ENCODE results near the gene FAT2.

The FAT2 gene

DNA sequence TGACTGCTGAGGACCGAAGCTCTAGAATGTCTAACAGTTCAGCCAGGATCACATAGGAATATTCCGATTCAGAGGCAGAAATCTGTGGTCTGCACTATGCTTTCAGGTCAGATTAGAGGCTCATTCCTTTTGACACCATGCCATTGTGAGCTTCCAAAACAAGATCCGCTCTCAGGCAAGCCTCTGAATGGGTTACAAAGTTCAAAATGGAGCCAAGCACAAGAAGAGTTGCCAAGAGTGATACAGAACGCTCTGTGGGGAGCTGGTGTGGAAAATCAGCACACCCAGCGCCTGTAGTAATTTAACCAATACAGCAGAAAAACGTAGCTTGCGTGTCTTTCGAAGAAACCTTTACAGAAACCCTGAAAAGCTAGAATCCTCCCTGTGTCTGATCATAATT lies 33.3 kb upstream of the FAT2 start:
- WGBS, 2 experiments (ENCODE audit: insufficient coverage in 2 of 2) = 91 to 96% methylated on average over 4 to 5 of the region's 8 CpGs
- H3K4me1 ChIP-seq (ENCODE audit: control insufficient read depth, insufficient read depth, low read length, poor library complexity, severe bottlenecking) = peaks cover 13% of the 10 kb centered on the region
- H3K4me3 ChIP-seq (ENCODE audit: extremely low read depth, insufficient read depth, low read length, poor library complexity, severe bottlenecking) = no peak overlapping the region

DNA sequence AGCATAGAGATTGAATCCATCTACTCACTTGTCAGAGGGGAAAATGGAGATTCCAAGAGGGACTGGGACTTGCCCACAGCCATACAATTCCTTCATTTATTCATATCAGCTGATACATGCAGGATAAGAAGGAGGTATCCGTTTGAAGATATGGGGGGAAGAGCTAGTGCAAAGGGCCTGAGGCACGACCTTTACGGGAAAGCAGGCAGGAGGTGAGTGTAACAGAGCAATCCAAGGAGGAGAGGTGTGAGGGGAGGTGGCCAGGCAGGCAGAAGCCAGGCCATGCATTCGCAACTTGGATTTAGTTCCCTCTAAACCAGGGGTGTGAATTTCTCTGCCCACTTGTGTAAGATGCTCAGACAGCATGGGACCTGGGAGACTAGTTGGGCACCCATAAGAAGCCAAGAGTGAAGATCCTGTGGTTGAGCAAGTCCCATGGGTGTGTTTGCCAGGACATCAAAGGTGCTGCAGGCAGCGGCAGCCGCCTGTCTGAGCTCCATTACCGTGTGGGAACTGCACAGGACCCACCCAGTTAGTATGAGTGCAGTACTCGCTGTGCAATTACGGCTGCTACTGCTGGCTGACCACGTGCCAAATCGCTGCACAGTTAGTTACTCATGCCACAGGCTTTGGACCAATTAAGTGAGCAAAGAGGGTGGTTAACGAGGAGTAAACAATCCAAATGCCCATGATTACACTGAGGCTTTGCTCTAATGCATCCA lies 31.4 kb upstream of the FAT2 start:
- 83 to 94% methylated on average over 12 of the region's 12 CpGs for WGBS, 2 experiments (ENCODE audit: insufficient coverage in 2 of 2)
- no peak overlapping the region for H3K4me3 ChIP-seq (ENCODE audit: extremely low read depth, insufficient read depth, low read length, poor library complexity, severe bottlenecking)

More for the DNA sequence above, 33.3 kb upstream of the FAT2 start:
- Histone ChIP-seq H3K27ac (ENCODE audit: low read depth, low read length, severe bottlenecking) (no peak overlapping the region), H3K9me3 (ENCODE audit: control insufficient read depth, low read length) (no peaks in the 10 kb centered on the region), H3K36me3 (ENCODE audit: control insufficient read depth, insufficient read depth, low read length) (no peaks in the 10 kb centered on the region)

DNA sequence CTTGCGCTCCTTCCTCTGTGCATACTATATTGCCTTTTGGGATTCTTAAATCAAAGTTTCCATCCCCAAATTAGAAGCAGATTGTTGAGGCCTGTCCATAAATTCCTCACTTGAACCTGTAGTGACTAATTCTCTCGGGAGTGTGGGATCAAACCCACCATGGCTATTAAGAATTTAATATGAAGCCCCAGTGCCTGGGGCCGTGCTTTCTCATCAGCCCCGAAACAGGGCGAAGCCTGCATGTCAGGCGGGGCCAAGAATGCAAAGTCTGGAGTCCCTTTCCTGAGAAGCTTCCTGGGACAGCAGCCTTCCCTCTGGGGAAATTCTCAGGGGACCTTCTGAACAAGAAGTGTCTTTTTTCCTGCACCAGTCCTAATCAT lies 29.3 kb upstream of the FAT2 start:
- WGBS, 2 experiments (ENCODE audit: insufficient coverage in 2 of 2) = 53 to 61% methylated on average over 4 to 6 of the region's 6 CpGs
- Histone ChIP-seq H3K27ac (ENCODE audit: low read depth, low read length, severe bottlenecking) (no peak overlapping the region), H3K36me3 (ENCODE audit: control insufficient read depth, insufficient read depth, low read length) (no peaks in the 10 kb centered on the region), H3K4me1 (ENCODE audit: control insufficient read depth, insufficient read depth, low read length, poor library complexity, severe bottlenecking) (peaks cover 17% of the 10 kb centered on the region), H3K9me3 (ENCODE audit: control insufficient read depth, low read length) (no peaks in the 10 kb centered on the region), H3K4me3 (ENCODE audit: extremely low read depth, insufficient read depth, low read length, poor library complexity, severe bottlenecking) (no peak overlapping the region)

More for the DNA sequence above, 31.4 kb upstream of the FAT2 start:
- Histone ChIP-seq H3K27ac (ENCODE audit: low read depth, low read length, severe bottlenecking) (no peak overlapping the region), H3K4me1 (ENCODE audit: control insufficient read depth, insufficient read depth, low read length, poor library complexity, severe bottlenecking) (peaks cover 17% of the 10 kb centered on the region), H3K36me3 (ENCODE audit: control insufficient read depth, insufficient read depth, low read length) (no peaks in the 10 kb centered on the region), H3K9me3 (ENCODE audit: control insufficient read depth, low read length) (no peaks in the 10 kb centered on the region)

GRCh38 chr5:151619812-151620460 lies 28.8 kb upstream of the FAT2 start:
- Histone ChIP-seq H3K4me3 (ENCODE audit: extremely low read depth, insufficient read depth, low read length, poor library complexity, severe bottlenecking) (no peak overlapping the region), H3K4me1 (ENCODE audit: control insufficient read depth, insufficient read depth, low read length, poor library complexity, severe bottlenecking) (peaks cover 17% of the 10 kb centered on the region), H3K36me3 (ENCODE audit: control insufficient read depth, insufficient read depth, low read length) (no peaks in the 10 kb centered on the region), H3K27ac (ENCODE audit: low read depth, low read length, severe bottlenecking) (no peak overlapping the region), H3K9me3 (ENCODE audit: control insufficient read depth, low read length) (no peaks in the 10 kb centered on the region)
- 27% methylated on average over 3 to 5 of the region's 6 CpGs for WGBS, 2 experiments (ENCODE audit: insufficient coverage in 2 of 2)

- Histone ChIP-seq H3K4me3 (ENCODE audit: extremely low read depth, insufficient read depth, low read length, poor library complexity, severe bottlenecking) (no peak overlapping the region), H3K27ac (ENCODE audit: low read depth, low read length, severe bottlenecking) (no peak overlapping the region), H3K9me3 (ENCODE audit: control insufficient read depth, low read length) (no peaks in the 10 kb centered on the region), H3K4me1 (ENCODE audit: control insufficient read depth, insufficient read depth, low read length, poor library complexity, severe bottlenecking) (peaks cover 17% of the 10 kb centered on the region), H3K36me3 (ENCODE audit: control insufficient read depth, insufficient read depth, low read length) (no peaks in the 10 kb centered on the region)
- WGBS, 2 experiments (ENCODE audit: insufficient coverage in 2 of 2) = no CpG with 5 or more reads among the region's 2 CpGs
Measured at GRCh38 chr5:151618907-151619306, 27.8 kb upstream of the FAT2 start.

DNA sequence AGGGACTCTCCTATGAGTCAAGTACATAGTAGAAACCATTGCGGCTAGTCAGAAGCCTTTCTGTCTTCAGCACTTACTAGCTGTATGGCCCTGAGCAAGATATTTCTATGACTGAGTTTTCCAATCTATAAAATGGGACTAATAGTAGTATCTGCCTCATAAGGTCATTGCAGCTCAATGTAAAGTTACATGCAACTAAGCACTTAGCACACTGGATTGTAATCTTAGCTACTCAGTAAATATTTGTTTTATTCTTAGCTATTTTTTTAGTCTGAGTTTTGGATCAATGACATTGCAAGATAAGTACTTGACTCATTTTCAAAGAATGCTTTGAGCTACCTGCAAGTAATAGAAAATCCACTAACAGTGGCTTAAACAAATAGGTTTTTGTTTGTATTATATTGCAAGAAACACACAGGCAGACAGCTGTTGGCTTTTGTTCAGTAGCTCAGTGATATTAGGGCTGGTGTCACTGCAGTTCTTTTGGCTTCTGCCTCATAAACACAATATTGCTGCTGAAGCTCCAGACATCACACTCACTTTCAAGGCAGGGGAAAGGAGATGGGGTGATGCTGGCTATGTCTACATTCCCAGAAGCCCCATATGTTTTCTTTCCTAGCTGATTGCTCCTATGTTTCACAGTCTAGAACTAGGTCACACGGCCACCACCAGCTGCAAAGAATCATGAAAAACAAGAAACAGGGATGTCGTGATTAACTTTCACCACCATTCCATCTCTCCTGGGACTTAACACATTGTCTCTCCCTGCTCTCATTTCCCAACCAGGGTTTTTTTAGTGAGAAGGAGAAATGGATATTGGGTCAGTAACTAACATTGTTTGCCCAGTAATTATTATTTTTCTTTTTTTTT lies 26.9 kb upstream of the FAT2 start:
- H3K4me3 ChIP-seq (ENCODE audit: extremely low read depth, insufficient read depth, low read length, poor library complexity, severe bottlenecking) = no peak overlapping the region
- no peaks in the 10 kb centered on the region for H3K36me3 ChIP-seq (ENCODE audit: control insufficient read depth, insufficient read depth, low read length)
- no peak overlapping the region for H3K27ac ChIP-seq (ENCODE audit: low read depth, low read length, severe bottlenecking)
- 94 to 100% methylated on average over 1 to 2 of the region's 3 CpGs for WGBS, 2 experiments (ENCODE audit: insufficient coverage in 2 of 2)
- no peaks in the 10 kb centered on the region for H3K9me3 ChIP-seq (ENCODE audit: control insufficient read depth, low read length)
- H3K4me1 ChIP-seq (ENCODE audit: control insufficient read depth, insufficient read depth, low read length, poor library complexity, severe bottlenecking) = peaks cover 17% of the 10 kb centered on the region

GRCh38 chr5:151617383-151617840 lies 26.3 kb upstream of the FAT2 start:
- peaks cover 17% of the 10 kb centered on the region for H3K4me1 ChIP-seq (ENCODE audit: control insufficient read depth, insufficient read depth, low read length, poor library complexity, severe bottlenecking)
- WGBS, 2 experiments (ENCODE audit: insufficient coverage in 2 of 2) = 82 to 91% methylated on average over 5 of the region's 6 CpGs
- H3K36me3 ChIP-seq (ENCODE audit: control insufficient read depth, insufficient read depth, low read length) = no peaks in the 10 kb centered on the region
- no peak overlapping the region for H3K4me3 ChIP-seq (ENCODE audit: extremely low read depth, insufficient read depth, low read length, poor library complexity, severe bottlenecking)
- H3K9me3 ChIP-seq (ENCODE audit: control insufficient read depth, low read length) = no peaks in the 10 kb centered on the region
- no peak overlapping the region for H3K27ac ChIP-seq (ENCODE audit: low read depth, low read length, severe bottlenecking)

DNA sequence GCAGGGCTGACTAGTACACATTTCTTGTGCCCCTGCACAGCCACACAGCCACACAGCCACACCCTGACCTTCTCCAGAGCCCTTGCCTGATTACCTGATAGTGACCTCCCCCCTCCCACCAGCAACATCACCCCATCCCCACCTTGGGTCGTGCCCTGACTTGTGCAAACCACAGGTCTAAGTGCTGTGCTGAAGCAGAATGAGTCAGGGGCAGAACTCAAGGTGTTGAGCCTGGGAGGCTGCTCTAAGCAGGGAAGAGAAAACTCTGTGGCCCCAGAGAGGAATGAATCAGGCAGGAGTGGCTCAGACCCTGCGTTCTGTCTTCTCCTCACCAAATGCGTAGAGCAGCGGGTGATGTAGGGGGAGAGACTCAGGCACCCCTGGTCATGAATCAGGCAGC lies 24.3 kb upstream of the FAT2 start:
- 85 to 93% methylated on average over 2 to 3 of the region's 4 CpGs for WGBS, 2 experiments (ENCODE audit: insufficient coverage in 2 of 2)

DNA sequence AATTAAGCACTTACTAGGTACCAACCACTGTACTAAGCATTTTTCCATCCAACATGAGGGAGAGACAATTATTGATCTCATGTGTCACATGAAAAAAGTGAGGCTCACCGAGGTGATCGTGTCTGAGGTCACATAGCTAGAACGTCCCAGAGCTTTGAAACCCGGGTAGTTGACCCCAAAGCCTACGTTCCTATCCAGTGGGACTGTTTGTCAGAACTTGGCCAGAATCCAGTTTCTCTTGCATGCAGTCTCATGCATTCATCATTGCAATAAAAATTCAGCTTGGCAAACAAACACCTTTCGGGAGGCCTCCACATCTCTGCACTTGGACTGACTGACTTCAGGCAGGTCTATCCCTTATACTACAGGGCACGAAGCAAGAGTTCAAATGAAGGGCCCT lies 23.4 kb upstream of the FAT2 start:
- H3K4me3 ChIP-seq (ENCODE audit: extremely low read depth, insufficient read depth, low read length, poor library complexity, severe bottlenecking) = no peak overlapping the region
- 93% methylated on average over 7 of the region's 7 CpGs for WGBS, 2 experiments (ENCODE audit: insufficient coverage in 2 of 2)
- H3K4me1 ChIP-seq (ENCODE audit: control insufficient read depth, insufficient read depth, low read length, poor library complexity, severe bottlenecking) = peaks cover 4% of the 10 kb centered on the region
- no peaks in the 10 kb centered on the region for H3K9me3 ChIP-seq (ENCODE audit: control insufficient read depth, low read length)
- H3K36me3 ChIP-seq (ENCODE audit: control insufficient read depth, insufficient read depth, low read length) = no peaks in the 10 kb centered on the region
- no peak overlapping the region for H3K27ac ChIP-seq (ENCODE audit: low read depth, low read length, severe bottlenecking)

More for the DNA sequence above, 24.3 kb upstream of the FAT2 start:
- H3K27ac ChIP-seq (ENCODE audit: low read depth, low read length, severe bottlenecking) = no peak overlapping the region
- H3K9me3 ChIP-seq (ENCODE audit: control insufficient read depth, low read length) = no peaks in the 10 kb centered on the region
- H3K36me3 ChIP-seq (ENCODE audit: control insufficient read depth, insufficient read depth, low read length) = no peaks in the 10 kb centered on the region
- H3K4me3 ChIP-seq (ENCODE audit: extremely low read depth, insufficient read depth, low read length, poor library complexity, severe bottlenecking) = no peak overlapping the region
- peaks cover 11% of the 10 kb centered on the region for H3K4me1 ChIP-seq (ENCODE audit: control insufficient read depth, insufficient read depth, low read length, poor library complexity, severe bottlenecking)

- 87 to 88% methylated on average over 7 to 8 of the region's 8 CpGs for WGBS, 2 experiments (ENCODE audit: insufficient coverage in 2 of 2)
- H3K27ac ChIP-seq (ENCODE audit: low read depth, low read length, severe bottlenecking) = no peak overlapping the region
- H3K4me3 ChIP-seq (ENCODE audit: extremely low read depth, insufficient read depth, low read length, poor library complexity, severe bottlenecking) = no peak overlapping the region
- H3K4me1 ChIP-seq (ENCODE audit: control insufficient read depth, insufficient read depth, low read length, poor library complexity, severe bottlenecking) = no peaks in the 10 kb centered on the region
- H3K9me3 ChIP-seq (ENCODE audit: control insufficient read depth, low read length) = no peaks in the 10 kb centered on the region
- H3K36me3 ChIP-seq (ENCODE audit: control insufficient read depth, insufficient read depth, low read length) = no peaks in the 10 kb centered on the region
Measured at GRCh38 chr5:151612689-151613427, 21.7 kb upstream of the FAT2 start.
